ENCODE measurements around the gene TRAF4.
"Not testable (repeated sequence)": the region's sequence is repeated elsewhere in the genome, so short reads cannot be mapped to it uniquely, and the experiment has no call there.

Gene TRAF4

DNA sequence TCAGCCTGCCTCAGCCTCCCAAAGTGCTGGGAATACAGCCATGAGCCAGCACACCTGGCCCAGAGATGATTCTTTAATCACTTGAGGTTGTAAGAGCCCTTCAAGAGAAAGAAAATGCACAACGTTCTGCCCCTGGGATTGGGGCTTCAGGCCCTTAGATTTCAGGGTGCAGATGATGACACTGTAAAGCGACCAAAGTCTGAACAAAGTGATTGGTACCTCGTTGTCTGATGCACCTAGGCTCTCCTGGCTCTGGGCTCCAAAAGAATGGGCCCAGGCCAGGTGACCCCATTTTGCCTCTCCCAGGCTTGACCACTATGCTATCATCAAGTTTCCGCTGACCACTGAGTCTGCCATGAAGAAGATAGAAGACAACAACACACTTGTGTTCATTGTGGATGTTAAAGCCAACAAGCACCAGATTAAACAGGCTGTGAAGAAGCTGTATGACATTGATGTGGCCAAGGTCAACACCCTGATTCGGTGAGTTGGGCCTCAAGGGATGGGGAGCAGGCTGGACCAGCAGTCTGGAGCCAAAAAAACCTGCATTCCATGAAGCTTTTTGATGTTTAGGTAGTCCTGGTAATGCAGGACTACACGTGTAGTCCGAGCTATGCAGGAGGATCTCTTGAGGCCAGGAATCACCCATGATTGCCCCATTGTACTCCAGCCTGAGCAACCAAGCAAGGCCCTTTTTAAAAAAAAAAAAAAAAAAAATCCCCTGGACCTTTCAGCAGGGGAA is 21.2 kb upstream of the TRAF4 start:
- TF ChIP-seq, protein P1, sequence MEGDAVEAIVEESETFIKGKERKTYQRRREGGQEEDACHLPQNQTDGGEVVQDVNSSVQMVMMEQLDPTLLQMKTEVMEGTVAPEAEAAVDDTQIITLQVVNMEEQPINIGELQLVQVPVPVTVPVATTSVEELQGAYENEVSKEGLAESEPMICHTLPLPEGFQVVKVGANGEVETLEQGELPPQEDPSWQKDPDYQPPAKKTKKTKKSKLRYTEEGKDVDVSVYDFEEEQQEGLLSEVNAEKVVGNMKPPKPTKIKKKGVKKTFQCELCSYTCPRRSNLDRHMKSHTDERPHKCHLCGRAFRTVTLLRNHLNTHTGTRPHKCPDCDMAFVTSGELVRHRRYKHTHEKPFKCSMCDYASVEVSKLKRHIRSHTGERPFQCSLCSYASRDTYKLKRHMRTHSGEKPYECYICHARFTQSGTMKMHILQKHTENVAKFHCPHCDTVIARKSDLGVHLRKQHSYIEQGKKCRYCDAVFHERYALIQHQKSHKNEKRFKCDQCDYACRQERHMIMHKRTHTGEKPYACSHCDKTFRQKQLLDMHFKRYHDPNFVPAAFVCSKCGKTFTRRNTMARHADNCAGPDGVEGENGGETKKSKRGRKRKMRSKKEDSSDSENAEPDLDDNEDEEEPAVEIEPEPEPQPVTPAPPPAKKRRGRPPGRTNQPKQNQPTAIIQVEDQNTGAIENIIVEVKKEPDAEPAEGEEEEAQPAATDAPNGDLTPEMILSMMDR (IDR thresholded peaks at IDR 0.05; ENCODE audit: low read depth, low read length): no peak
- H3K4me3 ChIP-seq (replicated peaks in 1 of 2; ENCODE audit: low read depth in 2 of 2, low read length in 2 of 2): peak overlapping the region in 1 of 2 donors; percentile 24
- DNase-seq (ENCODE audit: low read depth in 2 of 2): no peak

DNA sequence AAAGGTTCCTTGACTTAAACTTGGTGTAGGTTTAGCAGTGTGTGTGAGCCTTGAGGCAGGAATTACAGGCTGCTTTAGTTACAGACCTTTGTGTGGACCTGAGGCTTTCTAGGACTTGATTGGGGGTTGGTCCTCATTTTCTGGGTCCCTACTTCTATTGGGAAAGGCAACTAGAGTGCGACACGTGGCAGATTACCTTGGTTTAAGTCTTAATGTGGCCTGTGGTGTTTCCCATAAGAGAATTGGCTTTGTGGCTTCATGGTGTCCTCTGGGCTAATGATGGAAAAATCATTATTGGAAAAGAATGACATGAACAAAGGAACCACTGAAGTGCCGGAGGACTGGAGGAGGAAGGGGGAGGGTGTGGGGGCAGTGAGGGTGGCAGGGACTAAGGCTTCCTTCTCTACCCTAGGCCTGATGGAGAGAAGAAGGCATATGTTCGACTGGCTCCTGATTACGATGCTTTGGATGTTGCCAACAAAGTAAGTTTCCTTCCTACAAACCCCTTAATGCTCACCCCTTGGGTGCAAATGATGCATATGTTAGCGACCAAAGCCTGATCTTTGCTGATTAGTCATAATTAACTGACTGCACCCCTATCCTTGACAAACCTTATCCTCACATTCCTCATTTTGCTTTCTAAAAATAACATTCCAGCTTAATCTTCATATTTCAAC is 20.5 kb upstream of the TRAF4 start:
- H3K4me3 ChIP-seq (replicated peaks in 1 of 2; ENCODE audit: low read depth in 2 of 2, low read length in 2 of 2): no peak overlapping the region
- TF ChIP-seq, protein P1 (IDR thresholded peaks at IDR 0.05; ENCODE audit: low read depth, low read length): no peak
- DNase-seq (ENCODE audit: low read depth in 2 of 2): no peak

DNA sequence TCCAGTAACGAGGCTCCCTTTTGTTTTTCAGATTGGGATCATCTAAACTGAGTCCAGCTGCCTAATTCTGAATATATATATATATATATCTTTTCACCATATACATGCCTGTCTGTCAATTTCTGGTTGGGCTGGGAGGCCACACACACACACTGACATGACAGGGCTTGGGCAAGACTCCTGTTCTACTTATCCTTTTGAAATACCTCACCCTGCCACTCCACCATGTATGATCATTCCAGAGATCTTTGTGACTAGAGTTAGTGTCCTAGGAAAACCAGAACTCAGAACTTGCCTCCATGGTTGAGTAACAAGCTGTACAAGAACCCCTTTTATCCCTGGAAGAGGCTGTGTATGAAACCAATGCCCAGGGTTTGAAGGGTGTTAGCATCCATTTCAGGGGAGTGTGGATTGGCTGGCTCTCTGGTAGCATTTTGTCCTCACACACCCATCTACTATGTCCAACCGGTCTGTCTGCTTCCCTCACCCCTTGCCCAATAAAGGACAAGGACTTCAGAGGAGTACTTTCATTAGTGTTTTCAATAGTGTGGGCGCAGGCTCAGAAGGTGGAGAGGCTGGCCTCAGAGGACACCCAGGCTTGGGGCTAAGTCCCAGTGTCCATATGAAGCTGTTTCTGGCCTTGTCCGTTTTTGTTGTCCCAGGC is 19.8 kb upstream of the TRAF4 start:
- H3K4me3 ChIP-seq (replicated peaks in 1 of 2; ENCODE audit: low read depth in 2 of 2, low read length in 2 of 2); DNase-seq (ENCODE audit: low read depth in 2 of 2): not testable (repeated sequence)

DNA sequence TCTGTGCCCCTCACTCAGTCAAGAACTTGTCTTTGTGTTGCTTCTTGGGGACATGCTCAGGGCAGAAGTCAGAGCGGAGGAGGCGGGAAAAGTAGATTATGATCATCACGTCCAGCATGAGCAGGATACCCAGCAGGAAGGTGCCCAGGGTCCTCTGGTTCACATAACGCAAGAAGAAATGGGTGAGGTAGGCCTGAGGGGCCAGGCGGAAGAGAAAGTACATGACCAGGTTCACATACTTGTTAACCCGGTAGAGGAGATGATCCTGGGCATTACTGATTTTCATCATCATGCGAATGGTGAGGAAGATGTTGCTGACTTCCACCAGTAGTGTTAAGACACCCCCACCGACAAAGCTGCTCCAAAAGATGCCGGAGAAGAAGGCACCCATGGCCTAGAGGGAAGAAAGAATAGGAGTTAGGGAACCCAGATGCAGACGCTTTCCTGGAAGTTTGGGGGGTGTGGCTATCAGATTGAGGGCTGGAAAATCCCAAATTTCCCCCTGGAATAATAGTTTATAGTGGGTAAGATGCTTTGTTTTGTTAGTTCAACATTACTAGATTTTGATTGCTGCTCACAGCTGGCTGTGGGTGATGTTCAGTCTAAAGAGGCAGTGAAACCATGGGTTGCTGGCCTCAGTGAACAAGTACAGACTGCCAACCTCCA is 19.2 kb upstream of the TRAF4 start:
- H3K4me3 ChIP-seq (replicated peaks in 1 of 2; ENCODE audit: low read depth in 2 of 2, low read length in 2 of 2): peak overlapping the region in 1 of 2 donors; percentile 74
- no peak for DNase-seq (ENCODE audit: low read depth in 2 of 2)
- TF ChIP-seq, protein P1 (IDR thresholded peaks at IDR 0.05; ENCODE audit: low read depth, low read length): no peak

DNA sequence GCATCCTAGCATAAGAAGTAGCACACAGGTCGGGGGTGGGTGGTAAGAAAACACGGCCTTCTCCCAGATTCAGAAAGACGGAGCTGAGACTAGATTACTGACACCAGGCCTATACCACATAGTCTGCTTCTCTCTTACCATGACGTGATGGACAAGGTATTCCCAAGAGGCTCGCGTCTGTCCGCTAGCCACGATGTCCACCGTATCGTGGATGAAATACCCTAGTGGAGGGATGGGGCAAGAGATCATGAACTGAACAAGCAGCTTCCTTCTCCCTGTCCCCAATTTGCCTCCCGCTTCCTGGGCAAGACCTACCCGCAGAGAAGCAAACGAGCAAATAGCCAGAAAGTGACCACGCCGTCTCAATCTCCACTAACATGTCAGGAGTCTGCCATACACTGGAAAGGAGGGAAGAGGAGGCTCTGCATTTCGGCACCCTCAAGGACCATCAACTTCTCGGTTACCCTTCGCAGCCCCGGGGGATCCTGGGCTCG is 18.6 kb upstream of the TRAF4 start:
- peak; percentile 54 to 70 for DNase-seq (ENCODE audit: low read depth in 2 of 2)
- peak overlapping the region; percentile 74 to 83 for H3K4me3 ChIP-seq (replicated peaks in 1 of 2; ENCODE audit: low read depth in 2 of 2, low read length in 2 of 2)
- TF ChIP-seq, protein P1 (IDR thresholded peaks at IDR 0.05; ENCODE audit: low read depth, low read length): no peak

DNA sequence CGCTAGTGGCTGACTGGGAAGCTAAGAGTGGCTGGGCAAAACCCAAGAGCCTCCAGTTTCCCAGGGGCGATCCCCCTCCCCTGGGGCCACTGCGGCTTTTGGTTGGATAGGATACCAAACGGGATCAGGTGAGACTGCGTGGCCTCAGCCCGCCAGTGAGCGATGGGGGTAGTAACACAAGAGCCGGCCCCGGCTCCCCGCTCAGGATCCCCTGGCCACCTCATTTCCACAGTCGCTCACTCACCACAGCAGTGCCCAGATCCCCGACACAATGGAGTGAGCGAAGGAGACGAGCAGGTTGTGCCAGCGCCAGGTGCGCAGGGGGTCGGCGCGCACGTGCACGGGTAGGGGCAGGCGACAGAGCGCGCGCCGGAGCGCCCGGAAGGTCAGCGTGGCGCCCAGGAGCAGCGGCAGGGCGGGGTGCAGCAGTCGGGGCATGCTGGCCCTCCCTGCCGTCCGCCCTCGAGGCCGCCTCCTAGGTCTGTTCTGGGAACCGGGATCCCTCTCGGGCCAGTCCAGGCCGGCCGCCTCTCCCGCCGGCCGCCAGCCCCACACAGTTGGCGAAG is 18.1 kb upstream of the TRAF4 start:
- TF ChIP-seq, protein P1 (IDR thresholded peaks at IDR 0.05; ENCODE audit: low read depth, low read length): no peak
- H3K4me3 ChIP-seq (replicated peaks in 1 of 2; ENCODE audit: low read depth in 2 of 2, low read length in 2 of 2): peak overlapping the region; percentile 74 to 83
- peak; percentile 77 to 85 for DNase-seq (ENCODE audit: low read depth in 2 of 2)

Data from cardiac fibroblast (primary cell).